ENCODE data around the gene VWA5A.

The VWA5A gene

DNA sequence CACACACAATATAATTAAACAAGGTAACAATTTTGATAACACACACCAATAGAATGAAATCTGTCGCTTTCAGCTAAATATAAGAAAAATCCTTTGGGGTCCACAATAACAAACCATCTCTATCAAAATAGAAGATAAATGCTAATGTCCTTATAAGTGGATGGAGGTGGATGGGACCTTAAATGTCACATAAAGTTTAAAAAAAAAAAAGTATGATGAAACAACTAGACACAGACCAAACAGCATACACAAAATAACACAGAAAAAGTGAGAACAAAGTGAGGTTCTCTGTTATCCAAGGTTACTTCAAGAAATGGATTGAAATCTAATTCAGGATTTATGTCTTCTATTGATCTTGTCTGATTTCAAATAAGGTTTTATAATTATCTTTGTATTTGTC lies 57.3 kb downstream of the VWA5A start:
- no peak overlapping the region for H3K4me3 ChIP-seq (ENCODE audit: low read depth, low read length)
- no peaks in the 10 kb centered on the region for H3K9me3 ChIP-seq (ENCODE audit: control insufficient read depth, insufficient read depth, low read length)
- H3K27me3 ChIP-seq (ENCODE audit: control insufficient read depth, insufficient read depth, low read length) = peaks cover 45% of the 10 kb centered on the region
- no peak overlapping the region for H3K9ac ChIP-seq (ENCODE audit: low read depth, low read length)
- H3K36me3 ChIP-seq (ENCODE audit: control insufficient read depth, insufficient read depth, low read length) = no peaks in the 10 kb centered on the region
- H3K4me1 ChIP-seq (ENCODE audit: control insufficient read depth, insufficient read depth, low read length) = no peaks in the 10 kb centered on the region

DNA sequence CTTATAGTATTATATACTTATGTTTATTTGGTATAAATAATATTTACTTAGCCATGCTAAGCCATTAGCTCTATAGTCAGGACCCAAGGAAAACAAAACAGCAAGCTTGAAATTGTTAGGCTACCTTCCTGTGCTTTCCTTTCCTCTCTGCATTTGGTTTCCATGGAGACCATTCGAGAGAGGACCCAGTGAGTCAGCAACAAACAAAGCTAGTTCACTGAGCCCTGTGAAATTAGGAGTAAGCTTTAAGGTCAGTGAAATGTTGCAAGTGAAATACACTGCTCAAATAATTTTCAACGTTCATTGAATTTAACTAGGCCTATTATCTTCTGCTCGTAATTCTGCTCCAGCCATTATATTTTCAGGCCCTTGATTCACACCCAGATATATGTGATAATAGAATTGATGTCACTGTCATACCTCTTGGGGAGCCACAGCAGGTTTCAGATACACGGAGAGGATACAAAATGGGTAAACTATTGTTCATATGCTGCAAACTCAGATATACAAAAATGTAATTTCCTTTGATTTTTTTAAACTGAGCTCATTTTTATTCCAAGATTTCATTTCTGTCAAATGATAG lies 58.8 kb downstream of the VWA5A start:
- Histone ChIP-seq H3K27me3 (ENCODE audit: control insufficient read depth, insufficient read depth, low read length) (peaks cover 30% of the 10 kb centered on the region), H3K4me1 (ENCODE audit: control insufficient read depth, insufficient read depth, low read length) (no peaks in the 10 kb centered on the region), H3K9me3 (ENCODE audit: control insufficient read depth, insufficient read depth, low read length) (no peaks in the 10 kb centered on the region), H3K9ac (ENCODE audit: low read depth, low read length) (no peak overlapping the region), H3K4me3 (ENCODE audit: low read depth, low read length) (no peak overlapping the region), H3K36me3 (ENCODE audit: control insufficient read depth, insufficient read depth, low read length) (no peaks in the 10 kb centered on the region)

DNA sequence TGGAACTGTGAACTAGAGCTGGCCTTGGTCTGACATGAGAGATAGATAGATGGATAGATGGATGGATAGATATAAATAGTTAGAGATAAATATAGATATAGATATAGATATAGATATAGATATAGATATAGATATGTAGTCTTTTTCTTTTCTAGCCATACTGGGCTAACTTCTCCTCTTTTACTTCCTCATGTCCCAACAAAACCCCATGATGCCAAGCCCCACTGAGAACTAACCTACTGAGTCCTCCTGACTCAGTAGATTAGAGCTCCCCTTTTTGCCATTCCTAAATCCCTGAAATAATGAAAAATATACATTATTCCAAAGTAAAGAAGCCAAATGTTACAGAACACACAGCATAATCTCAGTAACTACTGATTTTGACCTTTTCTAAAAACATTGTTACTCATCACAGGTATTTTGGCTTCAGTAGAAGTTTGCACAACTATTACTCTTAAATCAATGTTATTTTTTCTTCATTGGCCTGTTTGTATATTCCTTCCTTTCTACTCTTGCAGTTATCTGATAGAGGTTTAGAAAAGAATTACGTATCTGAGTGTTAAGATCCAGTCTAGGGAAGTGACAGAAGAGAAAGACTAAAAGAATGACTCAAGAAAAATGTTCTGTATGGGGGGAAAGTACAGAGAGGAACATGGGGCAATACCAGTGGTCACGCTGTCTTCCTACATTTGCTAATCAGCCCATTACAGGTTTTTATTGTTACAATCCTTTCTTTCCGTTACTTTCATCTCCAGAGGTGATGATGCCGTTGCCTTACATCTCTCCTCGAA lies 61.9 kb downstream of the VWA5A start:
- Histone ChIP-seq H3K27me3 (ENCODE audit: control insufficient read depth, insufficient read depth, low read length) (peaks cover 8% of the 10 kb centered on the region), H3K4me3 (ENCODE audit: low read depth, low read length) (no peak overlapping the region), H3K4me1 (ENCODE audit: control insufficient read depth, insufficient read depth, low read length) (no peaks in the 10 kb centered on the region), H3K9ac (ENCODE audit: low read depth, low read length) (no peak overlapping the region), H3K36me3 (ENCODE audit: control insufficient read depth, insufficient read depth, low read length) (no peaks in the 10 kb centered on the region), H3K9me3 (ENCODE audit: control insufficient read depth, insufficient read depth, low read length) (no peaks in the 10 kb centered on the region)

DNA sequence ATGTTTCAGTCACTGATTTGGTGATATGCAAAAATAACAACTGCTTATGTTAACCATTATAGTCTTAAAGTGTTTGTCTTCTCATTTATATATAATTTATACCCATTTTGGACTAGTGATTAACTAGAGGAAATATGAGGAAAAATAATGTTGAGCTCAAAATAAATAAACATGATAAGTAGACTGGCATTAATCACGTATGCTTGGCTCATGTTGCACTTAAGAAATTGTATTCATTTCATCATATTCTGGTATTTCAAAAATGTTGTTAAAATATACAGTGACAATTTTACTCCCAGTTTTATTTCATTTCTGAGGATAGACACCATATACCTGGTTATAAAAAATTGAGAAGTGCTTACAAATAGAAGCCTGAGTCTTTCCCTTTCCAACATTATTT lies 64.1 kb downstream of the VWA5A start:
- Histone ChIP-seq H3K9ac (ENCODE audit: low read depth, low read length) (no peak overlapping the region), H3K9me3 (ENCODE audit: control insufficient read depth, insufficient read depth, low read length) (no peaks in the 10 kb centered on the region), H3K4me3 (ENCODE audit: low read depth, low read length) (no peak overlapping the region), H3K36me3 (ENCODE audit: control insufficient read depth, insufficient read depth, low read length) (no peaks in the 10 kb centered on the region), H3K27me3 (ENCODE audit: control insufficient read depth, insufficient read depth, low read length) (no peaks in the 10 kb centered on the region), H3K4me1 (ENCODE audit: control insufficient read depth, insufficient read depth, low read length) (no peaks in the 10 kb centered on the region)

- Histone ChIP-seq H3K9ac (ENCODE audit: low read depth, low read length) (no peak within 1 kb of the TSS), H3K27me3 (ENCODE audit: control insufficient read depth, insufficient read depth, low read length) (peaks cover 9% of the 10 kb centered on the region), H3K4me3 (ENCODE audit: low read depth, low read length) (no peak within 1 kb of the TSS), H3K9me3 (ENCODE audit: control insufficient read depth, insufficient read depth, low read length) (no peaks in the 10 kb centered on the region), H3K36me3 (ENCODE audit: control insufficient read depth, insufficient read depth, low read length) (no peaks in the 10 kb centered on the region), H3K4me1 (ENCODE audit: control insufficient read depth, insufficient read depth, low read length) (no peaks in the 10 kb centered on the region)
Measured at GRCh38 chr11:124183068-124183467, 67.8 kb downstream of the VWA5A start, which contains the start of gene OR10D3. Gene OR10D3 (plus strand): TSS chr11:124183345. CDS start chr11:124185270, 1,925 bp downstream.

- H3K27me3 ChIP-seq (ENCODE audit: control insufficient read depth, insufficient read depth, low read length) = peaks cover 39% of the 10 kb centered on the region
- no peaks in the 10 kb centered on the region for H3K9me3 ChIP-seq (ENCODE audit: control insufficient read depth, insufficient read depth, low read length)
- H3K36me3 ChIP-seq (ENCODE audit: control insufficient read depth, insufficient read depth, low read length) = no peaks in the 10 kb centered on the region
- H3K4me1 ChIP-seq (ENCODE audit: control insufficient read depth, insufficient read depth, low read length) = no peaks in the 10 kb centered on the region
- no peak overlapping the region for H3K4me3 ChIP-seq (ENCODE audit: low read depth, low read length)
- no peak overlapping the region for H3K9ac ChIP-seq (ENCODE audit: low read depth, low read length)
Measured at GRCh38 chr11:124190298-124191139, 75.3 kb downstream of the VWA5A start.

DNA sequence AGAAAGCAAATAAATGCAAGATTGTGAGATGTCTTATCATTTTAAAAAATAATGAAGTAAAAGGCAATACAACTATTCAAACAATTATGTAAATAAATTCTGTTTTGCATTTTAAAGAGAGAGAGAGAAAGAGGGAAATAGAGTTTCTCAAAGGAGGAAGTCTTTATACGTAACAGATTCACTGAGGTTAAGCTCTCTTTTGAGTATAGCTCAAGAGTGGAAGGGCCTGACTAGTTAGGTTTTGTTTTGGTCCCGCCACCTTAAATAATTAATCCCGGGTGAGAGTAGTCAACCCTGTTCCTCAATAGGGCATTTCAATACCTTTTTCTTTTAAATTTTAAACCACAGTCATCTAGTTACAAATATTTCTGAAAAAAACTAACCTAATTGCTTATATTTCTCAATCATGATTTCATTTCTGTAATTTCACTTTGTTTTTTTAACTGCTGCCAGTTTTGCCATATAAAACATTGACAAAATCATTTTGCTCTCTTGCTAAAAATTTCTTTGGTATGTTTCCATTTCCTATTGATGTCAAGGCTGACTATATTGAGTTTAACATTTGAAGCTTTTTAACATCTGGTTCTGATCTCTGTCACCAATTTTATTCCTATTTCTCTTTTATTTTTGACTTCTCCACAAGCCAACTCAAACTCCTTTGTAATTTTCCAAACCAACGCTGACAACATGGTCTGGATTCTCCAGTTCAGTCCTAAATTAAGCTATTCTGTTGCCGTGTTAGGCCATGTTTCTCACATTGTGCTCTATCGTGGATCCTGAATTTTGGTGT lies 78.2 kb downstream of the VWA5A start:
- Histone ChIP-seq H3K36me3 (ENCODE audit: control insufficient read depth, insufficient read depth, low read length) (no peaks in the 10 kb centered on the region), H3K4me3 (ENCODE audit: low read depth, low read length) (no peak overlapping the region), H3K4me1 (ENCODE audit: control insufficient read depth, insufficient read depth, low read length) (no peaks in the 10 kb centered on the region), H3K9ac (ENCODE audit: low read depth, low read length) (no peak overlapping the region), H3K9me3 (ENCODE audit: control insufficient read depth, insufficient read depth, low read length) (no peaks in the 10 kb centered on the region), H3K27me3 (ENCODE audit: control insufficient read depth, insufficient read depth, low read length) (peaks cover 31% of the 10 kb centered on the region)

DNA sequence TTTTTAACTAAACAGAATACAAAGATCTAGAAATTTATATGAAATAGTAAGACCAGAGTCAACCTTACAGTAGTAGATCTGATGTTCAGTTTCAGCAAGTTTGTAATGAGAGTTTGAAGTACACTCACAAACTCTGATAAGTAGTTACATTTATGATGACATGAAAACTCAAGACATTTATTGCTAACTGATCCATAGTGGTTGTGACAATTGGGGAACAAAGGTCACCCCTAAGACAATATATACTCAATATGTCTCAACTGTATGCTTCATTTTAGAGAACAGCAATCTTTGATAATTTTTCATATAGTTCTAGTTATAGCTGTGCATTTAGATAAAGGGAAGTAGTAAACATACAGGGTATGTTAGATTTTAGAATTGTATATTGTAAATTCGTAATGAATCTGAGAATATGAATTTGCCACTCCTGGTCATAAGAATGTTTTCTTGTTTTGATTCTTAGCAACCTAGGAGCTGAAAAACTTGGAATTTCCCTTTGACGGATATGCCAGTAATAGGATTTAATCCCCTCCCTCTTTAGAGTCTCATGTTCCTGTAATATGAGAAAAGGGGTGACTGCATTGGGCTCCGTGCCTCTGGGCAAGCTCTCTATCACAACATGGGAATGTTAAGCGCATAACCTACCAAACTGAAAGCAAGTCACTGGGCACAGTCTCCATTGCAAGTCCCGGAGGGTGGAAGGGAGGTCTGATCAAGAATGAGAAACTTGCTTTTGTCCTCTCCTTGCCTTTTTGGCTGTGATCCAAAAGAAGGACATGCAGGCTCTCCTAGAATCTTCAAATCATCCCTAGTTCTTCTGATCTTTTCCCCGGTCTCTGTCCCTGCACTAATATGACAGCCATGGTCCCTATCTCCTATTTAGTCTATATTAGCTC lies 79.3 kb downstream of the VWA5A start:
- H3K4me1 ChIP-seq (ENCODE audit: control insufficient read depth, insufficient read depth, low read length) = no peaks in the 10 kb centered on the region
- H3K9ac ChIP-seq (ENCODE audit: low read depth, low read length) = no peak overlapping the region
- no peaks in the 10 kb centered on the region for H3K36me3 ChIP-seq (ENCODE audit: control insufficient read depth, insufficient read depth, low read length)
- H3K27me3 ChIP-seq (ENCODE audit: control insufficient read depth, insufficient read depth, low read length) = peaks cover 21% of the 10 kb centered on the region
- no peak overlapping the region for H3K4me3 ChIP-seq (ENCODE audit: low read depth, low read length)
- H3K9me3 ChIP-seq (ENCODE audit: control insufficient read depth, insufficient read depth, low read length) = no peaks in the 10 kb centered on the region

GRCh38 chr11:124195189-124195734 lies 80.0 kb downstream of the VWA5A start:
- Histone ChIP-seq H3K9ac (ENCODE audit: low read depth, low read length) (no peak overlapping the region), H3K4me1 (ENCODE audit: control insufficient read depth, insufficient read depth, low read length) (no peaks in the 10 kb centered on the region), H3K9me3 (ENCODE audit: control insufficient read depth, insufficient read depth, low read length) (no peaks in the 10 kb centered on the region), H3K36me3 (ENCODE audit: control insufficient read depth, insufficient read depth, low read length) (no peaks in the 10 kb centered on the region), H3K27me3 (ENCODE audit: control insufficient read depth, insufficient read depth, low read length) (peaks cover 16% of the 10 kb centered on the region), H3K4me3 (ENCODE audit: low read depth, low read length) (no peak overlapping the region)
